Activated CD8-positive, alpha-beta memory T cell treated with anti-CD3 and anti-CD28 coated beads, Interleukin-2, amount 50 U/mL, for 24 hours (primary cell): ENCODE data around the gene RBM8A.

ENCODE experiments used
- DNase-seq: peaks from one replicate; pipeline ENCODE4 v3.0.0-alpha.2; 2020; ENCODE audit errors: extremely low read depth

The RBM8A gene

GRCh38 chr1:145918144-145918991, 8.9 kb downstream of the RBM8A start, which contains the start of gene PEX11B:
Gene PEX11B, minus strand, starts transcription at chr1:145918717. Its CDS starts 29 bp downstream, at chr1:145918688.
- DNase-seq: peak; percentile 89

GRCh38 chr1:145917595-145917994, 9.7 kb downstream of the RBM8A start:
- no peak for DNase-seq

- no peak for DNase-seq
Measured at GRCh38 chr1:145916745-145917144, 10.5 kb downstream of the RBM8A start.

GRCh38 chr1:145912128-145912641, 15.1 kb downstream of the RBM8A start:
- no peak for DNase-seq

GRCh38 chr1:145908653-145909052, 18.6 kb downstream of the RBM8A start:
- no peak for DNase-seq

- no peak for DNase-seq
Measured at GRCh38 chr1:145906954-145907753, 20.1 kb downstream of the RBM8A start.

GRCh38 chr1:145901312-145902021, 25.8 kb downstream of the RBM8A start:
- DNase-seq: no peak

- no peak for DNase-seq
Measured at GRCh38 chr1:145898756-145899155, 28.5 kb downstream of the RBM8A start.

- DNase-seq: no peak
Measured at GRCh38 chr1:145897969-145898368, 29.3 kb downstream of the RBM8A start.

GRCh38 chr1:145895471-145895870, 31.8 kb downstream of the RBM8A start:
- no peak for DNase-seq

GRCh38 chr1:145893306-145894055, 33.8 kb downstream of the RBM8A start:
- DNase-seq: no peak

- DNase-seq: no peak
Measured at GRCh38 chr1:145892486-145893087, 34.7 kb downstream of the RBM8A start.

GRCh38 chr1:145891587-145892485, 35.4 kb downstream of the RBM8A start:
- DNase-seq: peak; percentile 12

- no peak for DNase-seq
Measured at GRCh38 chr1:145891143-145891542, 36.1 kb downstream of the RBM8A start.

- no peak for DNase-seq
Measured at GRCh38 chr1:145889722-145890121, 37.6 kb downstream of the RBM8A start.

GRCh38 chr1:145887631-145888030, 39.7 kb downstream of the RBM8A start:
- DNase-seq: no peak

- DNase-seq: no peak
Measured at GRCh38 chr1:145886816-145887215, 40.5 kb downstream of the RBM8A start.

- no peak for DNase-seq
Measured at GRCh38 chr1:145886390-145886789, 40.9 kb downstream of the RBM8A start.

GRCh38 chr1:145885738-145886287, 41.5 kb downstream of the RBM8A start, which contains the start of gene ANKRD35:
Gene ANKRD35, minus strand, starts transcription at chr1:145885866. Its CDS starts 108 bp downstream, at chr1:145885758.
- DNase-seq: peak; percentile 75
